ENCODE results near the gene PHLPP2.

PHLPP2 gene

DNA sequence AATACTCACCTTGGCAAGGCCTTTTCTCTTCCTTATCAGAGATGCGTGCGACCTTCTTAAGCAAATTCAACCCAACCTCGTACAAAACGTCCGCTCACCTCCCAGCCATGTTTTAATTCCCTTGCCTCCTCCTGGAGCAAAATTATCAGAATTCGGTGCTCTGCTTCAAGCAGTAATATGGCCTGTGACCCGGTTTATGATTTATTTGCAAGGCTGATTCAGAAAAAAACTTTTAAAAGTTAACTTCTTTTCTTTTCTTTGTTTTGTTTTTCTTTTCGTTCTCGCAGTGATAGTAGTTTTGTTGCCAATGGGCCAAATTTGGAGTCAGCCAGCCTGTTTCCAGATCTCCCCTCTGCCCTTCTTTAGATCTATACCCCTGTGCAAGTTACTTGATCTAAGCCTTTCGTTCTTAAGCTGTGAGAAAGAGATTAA is at the start of gene PHLPP2:
Gene PHLPP2 (minus strand): TSS at position 382 of the 432 bp plus-strand sequence. CDS start 9,906 bp downstream, outside the sequence.
- TF ChIP-seq CTCF (IDR thresholded peaks at IDR 0.05; ENCODE audit: low read depth, low read length, missing control alignments), result no peak
- in situ Hi-C loops (cut with HindIII; ENCODE audit: low pct_ligation_motif_present, low sequenced_read_pairs), result no loop called here
- no peaks in the 10 kb centered on the region for H3K36me3 ChIP-seq (replicated peaks)
- DNase-seq, result no peak
- peak within 1 kb of the TSS; percentile 47 for H3K27ac ChIP-seq
- no peaks in the 10 kb centered on the region for H3K27me3 ChIP-seq (replicated peaks)
- peak within 1 kb of the TSS; percentile 78 for H3K4me3 ChIP-seq (ENCODE audit: low read depth, low read length)

DNA sequence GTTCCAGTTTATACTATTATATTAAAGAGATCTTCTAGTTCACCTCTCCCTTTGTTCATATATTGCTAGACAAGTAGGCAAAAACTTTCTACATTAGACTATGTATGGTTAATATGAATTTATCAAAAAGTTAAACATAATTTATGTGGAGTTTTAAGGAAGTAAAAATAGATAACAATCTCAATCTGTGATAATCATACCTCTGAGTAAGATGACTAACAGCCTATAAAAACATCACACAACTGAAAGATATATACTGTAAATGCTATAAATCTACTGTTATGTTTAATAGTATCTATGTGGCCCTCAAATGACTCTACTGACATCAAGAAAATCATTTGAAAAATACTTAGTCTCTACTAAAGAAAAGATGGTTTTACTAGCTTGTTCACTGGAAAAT is 47.1 kb upstream of the PHLPP2 start:
- no peak overlapping the region for H3K27ac ChIP-seq
- DNase-seq, result no peak
- H3K27me3 ChIP-seq (replicated peaks), result no peaks in the 10 kb centered on the region
- in situ Hi-C loops (cut with HindIII; ENCODE audit: low pct_ligation_motif_present, low sequenced_read_pairs), result no loop called here
- no peak for TF ChIP-seq CTCF (IDR thresholded peaks at IDR 0.05; ENCODE audit: low read depth, low read length, missing control alignments)
- H3K4me3 ChIP-seq (ENCODE audit: low read depth, low read length), result no peak overlapping the region
- H3K36me3 ChIP-seq (replicated peaks), result peaks cover 19% of the 10 kb centered on the region

DNA sequence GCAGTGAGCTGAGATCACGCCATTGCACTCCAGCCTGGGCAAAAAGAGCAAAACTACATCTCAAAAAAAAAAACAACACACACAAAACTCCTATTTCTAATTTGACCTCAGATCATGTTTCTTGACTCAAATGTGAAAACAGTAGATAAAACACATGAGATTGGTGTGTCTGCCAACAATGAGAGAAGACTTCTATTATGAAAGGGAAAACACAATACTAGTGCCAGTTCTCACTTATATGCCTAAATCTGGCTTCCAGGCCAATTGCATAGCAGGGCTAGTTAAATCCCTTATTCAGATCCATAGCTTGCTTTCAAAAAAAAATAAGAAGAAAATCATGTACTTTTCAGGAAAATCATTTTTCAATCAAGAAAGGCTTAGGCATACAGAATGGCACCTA is 44.7 kb upstream of the PHLPP2 start:
- H3K27me3 ChIP-seq (replicated peaks), result no peaks in the 10 kb centered on the region
- H3K36me3 ChIP-seq (replicated peaks), result peaks cover 17% of the 10 kb centered on the region
- in situ Hi-C loops (cut with HindIII; ENCODE audit: low pct_ligation_motif_present, low sequenced_read_pairs), result no loop called here
- no peak overlapping the region for H3K27ac ChIP-seq
- no peak overlapping the region for H3K4me3 ChIP-seq (ENCODE audit: low read depth, low read length)
- no peak for TF ChIP-seq CTCF (IDR thresholded peaks at IDR 0.05; ENCODE audit: low read depth, low read length, missing control alignments)
- DNase-seq, result no peak

DNA sequence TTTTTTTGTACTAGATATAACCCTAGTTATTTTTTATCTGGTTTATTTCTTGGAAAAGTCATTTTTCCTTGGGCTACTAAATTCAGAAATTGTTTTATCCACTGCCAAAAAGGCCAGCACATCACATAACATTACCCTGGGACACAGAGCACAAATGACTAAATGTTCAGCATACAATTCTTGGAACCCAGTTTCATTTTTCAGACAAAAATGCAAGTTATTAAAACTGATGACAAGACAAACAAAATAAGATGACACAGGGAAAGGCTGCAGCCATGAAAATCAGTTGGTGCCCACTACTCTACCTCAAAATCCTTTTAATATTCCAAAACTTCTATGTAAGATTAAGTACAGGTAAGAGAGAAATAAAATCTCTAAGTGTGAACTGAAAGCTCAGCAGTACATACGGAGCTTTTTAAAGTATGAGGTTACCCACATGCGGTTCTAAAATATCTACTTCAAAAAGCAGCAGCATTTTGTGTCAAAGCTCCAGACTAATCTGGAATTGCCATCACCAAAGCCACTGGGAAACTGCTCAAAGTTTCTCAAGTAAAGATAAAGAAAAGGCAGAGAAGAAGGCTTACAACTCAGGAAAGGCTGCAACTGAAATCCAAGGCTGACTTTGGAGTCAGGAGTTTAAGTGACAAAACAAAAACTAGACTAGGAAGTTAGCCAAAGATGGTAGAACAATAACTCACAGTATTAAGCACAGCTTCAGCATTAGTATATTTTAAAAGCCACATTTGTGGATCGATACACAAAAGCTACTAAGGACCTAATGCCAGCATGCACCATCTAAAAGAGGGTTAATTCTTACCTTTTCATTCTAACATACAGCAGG is 42.8 kb upstream of the PHLPP2 start:
- no peak for TF ChIP-seq CTCF (IDR thresholded peaks at IDR 0.05; ENCODE audit: low read depth, low read length, missing control alignments)

DNA sequence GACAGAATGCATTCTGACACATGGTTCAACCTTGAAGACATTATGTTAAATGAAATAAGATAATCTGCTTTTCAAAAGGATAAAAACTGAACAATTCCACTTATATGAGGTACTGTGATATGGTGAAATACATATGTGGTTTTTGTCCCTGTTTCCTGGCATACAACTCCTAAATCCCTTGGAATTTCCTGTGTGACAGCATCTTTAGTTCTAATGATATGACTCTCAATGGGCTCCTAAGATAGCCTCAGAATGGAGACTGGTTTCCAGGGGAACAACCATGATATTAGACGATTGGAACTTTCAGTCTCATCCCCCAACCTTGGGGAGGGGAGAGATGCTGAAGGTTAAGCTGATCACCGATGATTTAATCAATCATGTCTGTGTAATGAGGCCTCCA is 37.7 kb upstream of the PHLPP2 start:
- peak; percentile 7 for DNase-seq
- H3K27me3 ChIP-seq (replicated peaks), result no peaks in the 10 kb centered on the region
- H3K36me3 ChIP-seq (replicated peaks), result peaks cover 43% of the 10 kb centered on the region
- in situ Hi-C loops (cut with HindIII; ENCODE audit: low pct_ligation_motif_present, low sequenced_read_pairs), result no loop called here
- no peak for TF ChIP-seq CTCF (IDR thresholded peaks at IDR 0.05; ENCODE audit: low read depth, low read length, missing control alignments)
- peak overlapping the region; percentile 29 for H3K27ac ChIP-seq
- no peak overlapping the region for H3K4me3 ChIP-seq (ENCODE audit: low read depth, low read length)

More for the DNA sequence above, 42.8 kb upstream of the PHLPP2 start:
- H3K4me3 ChIP-seq (ENCODE audit: low read depth, low read length), result no peak overlapping the region
- H3K27ac ChIP-seq, result no peak overlapping the region
- H3K36me3 ChIP-seq (replicated peaks), result peaks cover 19% of the 10 kb centered on the region
- H3K27me3 ChIP-seq (replicated peaks), result no peaks in the 10 kb centered on the region
- DNase-seq, result no peak
- in situ Hi-C loops (cut with HindIII; ENCODE audit: low pct_ligation_motif_present, low sequenced_read_pairs), result no loop called here

All from brain microvascular endothelial cell (primary cell).